SK-N-SH (cell line): Measurements from ENCODE around the gene ATXN7.

ENCODE experiments used
- CHD2 ChIP-seq: fragments of 150-350 bp; IDR thresholded peaks from 2 replicates; pipeline ENCODE4 v1.6.1; 2018; ENCODE audit warnings: low read length; ENCODE audit not compliant: partially characterized antibody
- EP300 ChIP-seq, 2 experiments: IDR thresholded peaks; 2 replicates each; pipeline versions ENCODE4 v1.4.0 to v1.6.1; 2012; ENCODE audit warnings: borderline replicate concordance in 1 of 2, low read depth in 1 of 2, low read length in 1 of 2
- JUND ChIP-seq: IDR thresholded peaks from 2 replicates; pipeline ENCODE4 v1.4.0; 2012
- MXI1 ChIP-seq: IDR thresholded peaks from 2 replicates; pipeline ENCODE4 v1.6.1; 2012; ENCODE audit warnings: mild to moderate bottlenecking, low read depth, low read length, improper control_type of control experiment
- NRF1 ChIP-seq: IDR thresholded peaks from 2 replicates; pipeline ENCODE4 v1.6.1; 2012; ENCODE audit warnings: low read depth, mild to moderate bottlenecking, low read length
- TF ChIP-seq, protein P1 (sequence below): IDR thresholded peaks from 2 replicates; pipeline ENCODE4 v1.6.1; 2012; ENCODE audit warnings: mild to moderate bottlenecking, low read depth, low read length, moderate library complexity
- TF ChIP-seq, protein P2 (sequence below): fragments of 200-600 bp; sonication (generic); IDR thresholded peaks from 2 replicates; pipeline ENCODE4 v1.6.1; 2017; ENCODE audit warnings: antibody characterized with exemption, mild to moderate bottlenecking, moderate library complexity

DNA sequence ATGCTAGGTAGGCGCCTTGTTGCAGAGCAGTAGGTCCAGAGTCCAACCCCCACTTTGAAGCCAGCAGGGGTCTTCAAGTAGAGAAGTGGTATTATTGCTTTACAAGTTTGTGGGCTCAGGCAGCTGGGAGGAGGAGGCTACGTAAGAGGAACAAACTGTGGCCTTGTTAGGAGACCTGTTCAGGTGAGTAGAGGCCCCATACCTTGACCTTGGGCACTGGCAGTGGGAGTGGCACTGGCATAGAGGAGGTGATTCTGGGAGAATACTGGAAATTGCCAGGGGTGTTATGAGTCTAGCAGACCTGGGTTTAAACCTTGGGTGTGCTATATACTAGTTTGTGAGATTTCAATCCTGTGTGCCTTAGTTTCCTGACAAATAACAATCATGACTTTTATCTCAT, 83.1 kb downstream of the ATXN7 start:
- no peak for TF ChIP-seq MXI1
- TF ChIP-seq, protein P1, sequence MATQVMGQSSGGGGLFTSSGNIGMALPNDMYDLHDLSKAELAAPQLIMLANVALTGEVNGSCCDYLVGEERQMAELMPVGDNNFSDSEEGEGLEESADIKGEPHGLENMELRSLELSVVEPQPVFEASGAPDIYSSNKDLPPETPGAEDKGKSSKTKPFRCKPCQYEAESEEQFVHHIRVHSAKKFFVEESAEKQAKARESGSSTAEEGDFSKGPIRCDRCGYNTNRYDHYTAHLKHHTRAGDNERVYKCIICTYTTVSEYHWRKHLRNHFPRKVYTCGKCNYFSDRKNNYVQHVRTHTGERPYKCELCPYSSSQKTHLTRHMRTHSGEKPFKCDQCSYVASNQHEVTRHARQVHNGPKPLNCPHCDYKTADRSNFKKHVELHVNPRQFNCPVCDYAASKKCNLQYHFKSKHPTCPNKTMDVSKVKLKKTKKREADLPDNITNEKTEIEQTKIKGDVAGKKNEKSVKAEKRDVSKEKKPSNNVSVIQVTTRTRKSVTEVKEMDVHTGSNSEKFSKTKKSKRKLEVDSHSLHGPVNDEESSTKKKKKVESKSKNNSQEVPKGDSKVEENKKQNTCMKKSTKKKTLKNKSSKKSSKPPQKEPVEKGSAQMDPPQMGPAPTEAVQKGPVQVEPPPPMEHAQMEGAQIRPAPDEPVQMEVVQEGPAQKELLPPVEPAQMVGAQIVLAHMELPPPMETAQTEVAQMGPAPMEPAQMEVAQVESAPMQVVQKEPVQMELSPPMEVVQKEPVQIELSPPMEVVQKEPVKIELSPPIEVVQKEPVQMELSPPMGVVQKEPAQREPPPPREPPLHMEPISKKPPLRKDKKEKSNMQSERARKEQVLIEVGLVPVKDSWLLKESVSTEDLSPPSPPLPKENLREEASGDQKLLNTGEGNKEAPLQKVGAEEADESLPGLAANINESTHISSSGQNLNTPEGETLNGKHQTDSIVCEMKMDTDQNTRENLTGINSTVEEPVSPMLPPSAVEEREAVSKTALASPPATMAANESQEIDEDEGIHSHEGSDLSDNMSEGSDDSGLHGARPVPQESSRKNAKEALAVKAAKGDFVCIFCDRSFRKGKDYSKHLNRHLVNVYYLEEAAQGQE: no peak
- TF ChIP-seq, protein P2, sequence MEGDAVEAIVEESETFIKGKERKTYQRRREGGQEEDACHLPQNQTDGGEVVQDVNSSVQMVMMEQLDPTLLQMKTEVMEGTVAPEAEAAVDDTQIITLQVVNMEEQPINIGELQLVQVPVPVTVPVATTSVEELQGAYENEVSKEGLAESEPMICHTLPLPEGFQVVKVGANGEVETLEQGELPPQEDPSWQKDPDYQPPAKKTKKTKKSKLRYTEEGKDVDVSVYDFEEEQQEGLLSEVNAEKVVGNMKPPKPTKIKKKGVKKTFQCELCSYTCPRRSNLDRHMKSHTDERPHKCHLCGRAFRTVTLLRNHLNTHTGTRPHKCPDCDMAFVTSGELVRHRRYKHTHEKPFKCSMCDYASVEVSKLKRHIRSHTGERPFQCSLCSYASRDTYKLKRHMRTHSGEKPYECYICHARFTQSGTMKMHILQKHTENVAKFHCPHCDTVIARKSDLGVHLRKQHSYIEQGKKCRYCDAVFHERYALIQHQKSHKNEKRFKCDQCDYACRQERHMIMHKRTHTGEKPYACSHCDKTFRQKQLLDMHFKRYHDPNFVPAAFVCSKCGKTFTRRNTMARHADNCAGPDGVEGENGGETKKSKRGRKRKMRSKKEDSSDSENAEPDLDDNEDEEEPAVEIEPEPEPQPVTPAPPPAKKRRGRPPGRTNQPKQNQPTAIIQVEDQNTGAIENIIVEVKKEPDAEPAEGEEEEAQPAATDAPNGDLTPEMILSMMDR: no peak
- no peak for TF ChIP-seq JUND
- no peak for TF ChIP-seq CHD2
- no peak for TF ChIP-seq EP300 (IDR thresholded peaks at IDR 0.05; ENCODE audit: borderline replicate concordance in 1 of 2, low read depth in 1 of 2, low read length in 1 of 2)
- TF ChIP-seq NRF1: no peak
